ENCODE measurements around the gene TWNK. TPM values are rescaled to one million over a fixed set of nuclear protein-coding genes. Genes with fewer than 3 reads are reported as not detected.

Gene TWNK
- total RNA-seq, result 4.7 and 11.6 TPM in 2 replicates

- DNase-seq (ENCODE audit: extremely low read depth, low read depth, low spot score), result no peak
Measured at GRCh38 chr10:100986952-100987684, at the start of gene TWNK, which contains the start of gene MRPL43. Gene TWNK, plus strand, starts transcription at chr10:100987543. Its CDS starts 668 bp downstream, at chr10:100988211. Gene MRPL43, minus strand, starts transcription at chr10:100987497. Its CDS starts 54 bp downstream, at chr10:100987443.

- DNase-seq (ENCODE audit: extremely low read depth, low read depth, low spot score), result no peak
Measured at GRCh38 chr10:100939763-100940344, 47.5 kb upstream of the TWNK start.

GRCh38 chr10:100942229-100942628, 45.1 kb upstream of the TWNK start:
- DNase-seq (ENCODE audit: extremely low read depth, low read depth, low spot score), result no peak

- no peak for DNase-seq (ENCODE audit: extremely low read depth, low read depth, low spot score)
Measured at GRCh38 chr10:100943508-100943907, 43.8 kb upstream of the TWNK start.

- no peak for DNase-seq (ENCODE audit: extremely low read depth, low read depth, low spot score)
Measured at GRCh38 chr10:100945754-100946153, 41.6 kb upstream of the TWNK start.

- DNase-seq (ENCODE audit: extremely low read depth, low read depth, low spot score), result no peak
Measured at GRCh38 chr10:100948916-100949315, 38.4 kb upstream of the TWNK start.

- no peak for DNase-seq (ENCODE audit: extremely low read depth, low read depth, low spot score)
Measured at GRCh38 chr10:100960251-100960650, 27.1 kb upstream of the TWNK start.

- no peak for DNase-seq (ENCODE audit: extremely low read depth, low read depth, low spot score)
Measured at GRCh38 chr10:100962351-100963080, 24.8 kb upstream of the TWNK start.

- DNase-seq (ENCODE audit: extremely low read depth, low read depth, low spot score), result no peak
Measured at GRCh38 chr10:100963826-100964225, 23.5 kb upstream of the TWNK start.

GRCh38 chr10:100965820-100966219, 21.5 kb upstream of the TWNK start:
- DNase-seq (ENCODE audit: extremely low read depth, low read depth, low spot score), result no peak

- DNase-seq (ENCODE audit: extremely low read depth, low read depth, low spot score), result no peak
Measured at GRCh38 chr10:100966887-100967286, 20.5 kb upstream of the TWNK start.

- no peak for DNase-seq (ENCODE audit: extremely low read depth, low read depth, low spot score)
Measured at GRCh38 chr10:100967332-100967731, 20.0 kb upstream of the TWNK start.

- DNase-seq (ENCODE audit: extremely low read depth, low read depth, low spot score), result no peak
Measured at GRCh38 chr10:100968062-100968736, 19.1 kb upstream of the TWNK start.

- no peak for DNase-seq (ENCODE audit: extremely low read depth, low read depth, low spot score)
Measured at GRCh38 chr10:100968863-100969186, 18.5 kb upstream of the TWNK start.

- DNase-seq (ENCODE audit: extremely low read depth, low read depth, low spot score), result no peak
Measured at GRCh38 chr10:100969187-100970075, 17.9 kb upstream of the TWNK start, which contains the start of gene SEMA4G. Gene SEMA4G, plus strand, starts transcription at chr10:100969504. Its CDS starts 3,409 bp downstream, at chr10:100972913.

- no peak for DNase-seq (ENCODE audit: extremely low read depth, low read depth, low spot score)
Measured at GRCh38 chr10:100970076-100970913, 17.0 kb upstream of the TWNK start.

- no peak for DNase-seq (ENCODE audit: extremely low read depth, low read depth, low spot score)
Measured at GRCh38 chr10:100970914-100971811, 16.2 kb upstream of the TWNK start.

All from glomerular endothelial cell (primary cell).